ENCODE measurements around the gene PRPSAP1.

Gene PRPSAP1

DNA sequence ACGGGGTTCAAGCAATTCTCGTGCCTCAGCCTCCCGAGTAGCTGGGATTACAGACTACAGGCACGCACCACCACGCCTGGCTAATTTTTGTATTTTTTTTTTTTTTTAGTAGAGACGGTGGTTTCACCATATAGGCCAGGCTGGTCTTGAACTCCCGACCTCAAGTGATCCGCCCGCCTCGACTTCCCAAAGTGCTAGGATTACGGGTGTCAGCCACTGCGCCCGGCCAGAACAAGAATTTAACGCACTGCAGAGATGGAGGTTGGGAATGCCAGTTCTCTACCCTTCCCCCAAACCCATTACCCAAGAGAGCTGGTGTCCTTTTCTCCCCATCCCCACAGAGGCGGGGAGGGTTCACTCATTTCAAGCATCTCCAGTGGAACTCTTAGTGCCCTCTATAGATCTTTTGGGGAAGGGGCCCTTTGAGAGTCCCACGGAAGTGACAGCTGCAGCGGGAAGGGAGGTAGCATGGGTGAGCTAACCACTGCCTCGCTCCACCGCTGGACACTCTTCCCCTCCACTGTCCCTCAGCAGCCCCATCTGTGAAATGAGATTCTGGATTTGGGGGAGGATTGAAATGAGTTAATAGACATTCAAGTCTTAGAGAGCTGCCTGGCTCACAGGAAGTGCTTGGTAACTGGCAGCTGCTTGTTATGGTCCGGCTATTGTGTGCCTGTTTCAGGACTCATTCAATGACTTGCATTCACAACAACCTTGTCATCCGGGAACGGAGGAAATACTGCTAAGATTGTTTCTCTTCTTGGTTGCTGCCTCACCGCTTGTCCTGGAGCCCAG, 92.1 kb downstream of the PRPSAP1 start:
- in situ Hi-C loops (cut with HindIII; ENCODE audit: low pct_ligation_motif_present, low pct_unique_long_range_greater_than_20kb, low sequenced_read_pairs): no loop called here
- DNase-seq: no peak

DNA sequence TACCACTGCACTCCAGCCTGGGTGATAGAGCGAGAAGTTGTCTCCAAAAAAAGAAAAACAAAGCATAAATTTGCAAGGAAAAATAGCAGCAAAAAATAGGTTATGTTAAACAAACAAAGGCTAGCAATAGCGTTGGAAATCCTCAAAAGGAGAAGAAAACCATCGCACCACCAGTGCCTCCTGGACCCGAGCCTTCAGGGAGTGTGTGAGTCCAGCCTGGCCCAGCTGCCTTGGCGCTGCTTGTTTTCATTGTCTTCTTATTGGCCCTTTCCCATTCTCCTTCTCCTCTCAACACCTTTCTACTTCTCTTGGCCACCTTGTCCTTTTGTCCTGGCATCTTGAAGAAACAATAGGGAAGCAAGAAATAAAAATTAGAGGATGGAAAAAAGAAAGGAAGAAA, 93.0 kb downstream of the PRPSAP1 start:
- no peak for DNase-seq
- in situ Hi-C loops (cut with HindIII; ENCODE audit: low pct_ligation_motif_present, low pct_unique_long_range_greater_than_20kb, low sequenced_read_pairs): no loop called here

DNA sequence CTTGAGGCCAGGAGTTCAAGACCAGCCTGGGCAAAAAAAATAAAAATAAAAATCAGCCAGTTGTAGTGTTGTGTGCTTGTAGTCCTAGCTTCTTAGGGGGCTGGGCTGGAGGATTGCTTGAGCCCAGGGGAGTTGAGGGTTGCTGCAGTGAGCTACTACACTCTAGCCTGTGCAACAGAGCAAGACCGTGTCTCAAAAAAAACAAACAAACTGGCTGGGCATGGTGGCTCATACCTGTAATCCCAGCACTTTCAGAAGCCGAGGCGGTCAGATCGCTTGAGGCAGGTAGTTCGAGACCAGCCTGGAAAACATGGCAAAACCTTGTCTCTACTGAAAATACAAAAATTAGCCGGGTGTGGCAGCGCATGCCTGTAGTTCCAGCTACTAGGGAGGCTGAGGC, 93.5 kb downstream of the PRPSAP1 start:
- in situ Hi-C loops (cut with HindIII; ENCODE audit: low pct_ligation_motif_present, low pct_unique_long_range_greater_than_20kb, low sequenced_read_pairs): no loop called here
- DNase-seq: no peak

Data from ACHN (cell line).